ENCODE results near the gene IGF1.
"Not testable (repeated sequence)": the region's sequence is repeated elsewhere in the genome, so short reads cannot be mapped to it uniquely, and the experiment has no call there.

Gene IGF1

GRCh38 chr12:102379346-102380162, 100.8 kb downstream of the IGF1 start:
- DNase-seq (ENCODE audit: low spot score) = no peak

DNA sequence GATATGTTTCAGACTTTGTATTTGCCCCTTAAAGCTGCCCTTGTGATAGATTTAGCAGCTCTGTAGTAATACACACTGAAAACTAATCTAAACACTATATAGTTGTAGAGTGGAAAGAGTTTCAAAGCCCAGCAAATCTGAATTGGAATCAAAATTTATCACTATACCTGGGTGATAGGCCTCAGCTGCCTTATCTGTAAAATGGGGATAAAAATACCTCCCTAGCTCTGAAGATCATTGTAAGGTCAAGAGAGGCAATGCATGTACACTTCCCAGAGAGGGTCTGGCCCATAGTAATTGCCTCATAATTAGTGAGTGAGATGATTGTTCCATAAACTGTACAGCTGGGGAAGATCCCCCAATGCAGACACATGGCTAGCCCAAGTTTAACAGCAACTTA, 103.6 kb downstream of the IGF1 start:
- no peak for DNase-seq (ENCODE audit: low spot score)

GRCh38 chr12:102376181-102376747, 104.1 kb downstream of the IGF1 start:
- DNase-seq (ENCODE audit: low spot score) = no peak

- DNase-seq (ENCODE audit: low spot score) = no peak
Measured at GRCh38 chr12:102374190-102374589, 106.2 kb downstream of the IGF1 start.

GRCh38 chr12:102372087-102372486, 108.3 kb downstream of the IGF1 start:
- DNase-seq (ENCODE audit: low spot score) = no peak

GRCh38 chr12:102371165-102371564, 109.2 kb downstream of the IGF1 start:
- DNase-seq (ENCODE audit: low spot score) = no peak

GRCh38 chr12:102369876-102370275, 110.5 kb downstream of the IGF1 start:
- no peak for DNase-seq (ENCODE audit: low spot score)

- DNase-seq (ENCODE audit: low spot score) = no peak
Measured at GRCh38 chr12:102365365-102365764, 115.0 kb downstream of the IGF1 start.

GRCh38 chr12:102364709-102365108, 115.7 kb downstream of the IGF1 start:
- DNase-seq (ENCODE audit: low spot score) = no peak

GRCh38 chr12:102356690-102357089, 123.7 kb downstream of the IGF1 start:
- no peak for DNase-seq (ENCODE audit: low spot score)

DNA sequence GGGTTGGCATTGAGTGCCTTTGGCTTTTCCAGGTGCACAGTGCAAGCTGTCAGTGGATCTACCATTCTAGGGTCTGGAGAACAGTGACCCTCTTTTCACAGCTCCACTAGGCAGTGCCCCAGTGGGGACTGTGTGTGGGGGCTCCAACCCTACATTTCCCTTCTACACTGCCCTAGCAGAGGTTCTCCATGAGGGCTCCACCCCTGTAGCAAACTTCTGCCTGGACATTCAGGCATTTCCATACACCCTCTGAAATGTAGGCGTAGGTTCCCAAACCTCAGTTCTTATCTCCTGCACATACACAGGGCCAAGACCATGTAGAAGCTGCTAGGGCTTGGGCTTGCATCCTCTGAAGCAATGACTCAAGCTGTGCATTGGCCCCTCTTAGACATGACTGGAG, 126.1 kb downstream of the IGF1 start:
- DNase-seq (ENCODE audit: low spot score) = not testable (repeated sequence)

DNA sequence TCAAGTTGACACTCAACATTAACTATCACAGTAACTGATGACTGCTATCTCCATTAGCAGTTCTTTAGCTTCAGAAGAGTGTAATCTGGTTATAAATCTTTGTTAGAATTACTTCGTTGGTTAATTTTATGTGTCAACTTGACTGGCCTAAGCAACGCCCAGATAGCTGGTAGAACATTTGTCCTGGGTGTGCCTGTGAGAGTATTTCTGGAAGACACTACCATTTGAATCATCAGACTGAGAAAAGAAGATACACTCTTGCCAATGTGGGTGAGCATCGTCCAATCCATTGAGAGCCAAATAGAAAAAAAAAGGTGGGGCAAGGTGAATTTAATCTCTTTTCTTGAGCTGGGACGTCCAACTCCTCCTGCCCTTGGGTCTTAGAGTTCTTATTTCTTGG, 129.0 kb downstream of the IGF1 start:
- DNase-seq (ENCODE audit: low spot score) = no peak

DNA sequence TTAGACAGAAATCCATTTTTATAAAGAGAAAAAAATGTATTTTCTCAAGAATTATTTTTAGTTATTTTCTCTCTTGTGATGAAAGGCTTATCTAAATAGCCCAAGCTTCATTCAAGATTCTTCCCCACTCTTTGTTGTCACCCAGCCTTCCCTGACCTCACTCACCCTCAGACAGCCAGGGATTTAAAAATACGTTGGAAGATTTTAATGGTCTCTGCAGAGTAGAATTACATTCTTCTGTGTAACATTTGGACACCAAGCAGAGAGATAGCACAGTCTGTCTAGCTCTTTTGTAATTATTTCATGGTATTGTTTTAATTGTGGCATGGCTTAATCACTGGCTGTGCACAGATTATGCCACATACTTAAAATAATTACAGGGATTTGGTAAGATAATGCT, 130.3 kb downstream of the IGF1 start:
- DNase-seq (ENCODE audit: low spot score) = no peak

DNA sequence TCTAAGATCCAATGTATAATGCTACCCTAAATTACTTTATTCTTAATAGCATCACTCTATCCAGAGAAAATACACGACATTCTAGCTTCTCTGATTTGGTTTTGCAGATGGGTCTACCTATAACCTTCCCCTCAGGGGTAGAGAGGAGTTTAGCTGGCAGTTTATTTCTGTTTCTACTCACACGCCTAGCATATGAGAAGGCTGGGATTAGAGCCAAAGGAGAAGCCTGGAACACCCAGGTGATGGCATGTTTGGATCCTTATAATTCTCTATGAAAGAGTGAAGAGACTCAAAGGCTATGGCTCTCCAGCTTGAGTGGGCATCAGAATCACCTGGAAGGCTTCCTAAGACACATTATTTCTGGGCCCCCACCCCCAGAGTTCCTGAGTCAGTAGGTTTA, 131.3 kb downstream of the IGF1 start:
- DNase-seq (ENCODE audit: low spot score) = no peak

GRCh38 chr12:102347811-102348210, 132.6 kb downstream of the IGF1 start:
- no peak for DNase-seq (ENCODE audit: low spot score)

All from RKO (cell line).